ENCODE data around the gene RNU7-1.

- TF ChIP-seq, protein P1, sequence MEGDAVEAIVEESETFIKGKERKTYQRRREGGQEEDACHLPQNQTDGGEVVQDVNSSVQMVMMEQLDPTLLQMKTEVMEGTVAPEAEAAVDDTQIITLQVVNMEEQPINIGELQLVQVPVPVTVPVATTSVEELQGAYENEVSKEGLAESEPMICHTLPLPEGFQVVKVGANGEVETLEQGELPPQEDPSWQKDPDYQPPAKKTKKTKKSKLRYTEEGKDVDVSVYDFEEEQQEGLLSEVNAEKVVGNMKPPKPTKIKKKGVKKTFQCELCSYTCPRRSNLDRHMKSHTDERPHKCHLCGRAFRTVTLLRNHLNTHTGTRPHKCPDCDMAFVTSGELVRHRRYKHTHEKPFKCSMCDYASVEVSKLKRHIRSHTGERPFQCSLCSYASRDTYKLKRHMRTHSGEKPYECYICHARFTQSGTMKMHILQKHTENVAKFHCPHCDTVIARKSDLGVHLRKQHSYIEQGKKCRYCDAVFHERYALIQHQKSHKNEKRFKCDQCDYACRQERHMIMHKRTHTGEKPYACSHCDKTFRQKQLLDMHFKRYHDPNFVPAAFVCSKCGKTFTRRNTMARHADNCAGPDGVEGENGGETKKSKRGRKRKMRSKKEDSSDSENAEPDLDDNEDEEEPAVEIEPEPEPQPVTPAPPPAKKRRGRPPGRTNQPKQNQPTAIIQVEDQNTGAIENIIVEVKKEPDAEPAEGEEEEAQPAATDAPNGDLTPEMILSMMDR (IDR thresholded peaks at IDR 0.05), result no peak
- no peak for TF ChIP-seq ESRRA (IDR thresholded peaks at IDR 0.05; ENCODE audit: borderline replicate concordance, low read length)
- TF ChIP-seq JUN (IDR thresholded peaks at IDR 0.05), result no peak
- TF ChIP-seq, protein P2, sequence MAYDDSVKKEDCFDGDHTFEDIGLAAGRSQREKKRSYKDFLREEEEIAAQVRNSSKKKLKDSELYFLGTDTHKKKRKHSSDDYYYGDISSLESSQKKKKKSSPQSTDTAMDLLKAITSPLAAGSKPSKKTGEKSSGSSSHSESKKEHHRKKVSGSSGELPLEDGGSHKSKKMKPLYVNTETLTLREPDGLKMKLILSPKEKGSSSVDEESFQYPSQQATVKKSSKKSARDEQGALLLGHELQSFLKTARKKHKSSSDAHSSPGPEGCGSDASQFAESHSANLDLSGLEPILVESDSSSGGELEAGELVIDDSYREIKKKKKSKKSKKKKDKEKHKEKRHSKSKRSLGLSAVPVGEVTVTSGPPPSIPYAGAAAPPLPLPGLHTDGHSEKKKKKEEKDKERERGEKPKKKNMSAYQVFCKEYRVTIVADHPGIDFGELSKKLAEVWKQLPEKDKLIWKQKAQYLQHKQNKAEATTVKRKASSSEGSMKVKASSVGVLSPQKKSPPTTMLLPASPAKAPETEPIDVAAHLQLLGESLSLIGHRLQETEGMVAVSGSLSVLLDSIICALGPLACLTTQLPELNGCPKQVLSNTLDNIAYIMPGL (CRISPR knock-in tag; IDR thresholded peaks at IDR 0.05; ENCODE audit: borderline replicate concordance), result no peak
- no peak for TF ChIP-seq POLR2A (IDR thresholded peaks at IDR 0.05; ENCODE audit: low read length)
- TF ChIP-seq CBX8 (IDR thresholded peaks at IDR 0.05), result no peak
- TF ChIP-seq RARB (CRISPR knock-in tag; IDR thresholded peaks at IDR 0.05), result no peak
Observed at GRCh38 chr12:6919588-6919987, 24.0 kb upstream of the RNU7-1 start.

Data from A549 (cell line).